Mesendoderm (in vitro differentiated cells): ENCODE measurements around the gene FNBP1.

ENCODE experiments used
- DNase-seq: peaks from one replicate; pipeline ENCODE4 v3.0.0; 2013
- H2AK5ac ChIP-seq: 2 replicates; pipeline ENCODE4 v1.6.1; 2013; ENCODE audit warnings: low read length, inconsistent platforms
- H2BK120ac ChIP-seq: 2 replicates; pipeline ENCODE4 v1.6.1; 2013; ENCODE audit warnings: low read depth, mild to moderate bottlenecking, low read length, moderate library complexity, mixed read lengths
- H2BK15ac ChIP-seq: replicated peaks from 2 replicates; pipeline ENCODE4 v1.6.1; 2013; ENCODE audit warnings: low read depth, mild to moderate bottlenecking, moderate library complexity
- H2BK5ac ChIP-seq: 2 replicates; pipeline ENCODE4 v1.6.1; 2013; ENCODE audit warnings: low read length, inconsistent platforms
- H3K18ac ChIP-seq: 2 replicates; pipeline ENCODE4 v1.6.1; 2013; ENCODE audit warnings: mild to moderate bottlenecking, low read length, mixed read lengths
- H3K23ac ChIP-seq: one replicate; pipeline ENCODE4 v1.6.1; 2013; ENCODE audit warnings: low read length
- H3K27ac ChIP-seq: 2 replicates; pipeline ENCODE4 v1.5.1; 2013; ENCODE audit warnings: low read depth, mild to moderate bottlenecking, inconsistent platforms, low read length, moderate library complexity
- H3K27me3 ChIP-seq: 2 replicates; pipeline ENCODE4 v1.6.1; 2013; ENCODE audit warnings: low read length, control low read depth, mild to moderate bottlenecking, inconsistent platforms; ENCODE audit not compliant: insufficient read depth, poor library complexity
- H3K36me3 ChIP-seq: 2 replicates; pipeline ENCODE4 v1.6.1; 2013; ENCODE audit warnings: low read length, inconsistent platforms; ENCODE audit not compliant: control insufficient read depth, insufficient read depth
- H3K4ac ChIP-seq: one replicate; pipeline ENCODE4 v1.6.1; 2013; ENCODE audit warnings: low read depth, mild to moderate bottlenecking, low read length, moderate library complexity
- H3K4me1 ChIP-seq: 2 replicates; pipeline ENCODE4 v1.6.1; 2013; ENCODE audit warnings: low read depth, low read length, inconsistent platforms; ENCODE audit not compliant: control insufficient read depth
- H3K4me2 ChIP-seq: 2 replicates; pipeline ENCODE4 v1.6.1; 2013; ENCODE audit warnings: low read length
- H3K4me3 ChIP-seq: 2 replicates; pipeline ENCODE4 v1.5.1; 2013; ENCODE audit warnings: mild to moderate bottlenecking, low read length
- H3K56ac ChIP-seq: one replicate; pipeline ENCODE4 v1.6.1; 2013; ENCODE audit warnings: low read length
- H3K79me1 ChIP-seq: 2 replicates; pipeline ENCODE4 v1.6.1; 2013; ENCODE audit warnings: low read length, inconsistent platforms
- H3K79me2 ChIP-seq: 2 replicates; pipeline ENCODE4 v1.6.1; 2013; ENCODE audit warnings: mild to moderate bottlenecking, low read length; ENCODE audit not compliant: control insufficient read depth, insufficient read depth
- H3K9ac ChIP-seq: 2 replicates; pipeline ENCODE4 v1.6.1; 2013; ENCODE audit warnings: low read length, inconsistent platforms
- H4K5ac ChIP-seq: one replicate; pipeline ENCODE4 v1.6.1; 2013; ENCODE audit warnings: low read length
- H4K8ac ChIP-seq: one replicate; pipeline ENCODE4 v1.6.1; 2013; ENCODE audit warnings: low read depth, mild to moderate bottlenecking, control low read depth, low read length, moderate library complexity
- WGBS: extraction: QIAGEN DNeasy Blood & Tissue Kit; methylation state at CpG from one replicate; pipeline ENCODE4 v1.1.7; 2013; ENCODE audit warnings: low lambda C conversion rate, missing lambda C conversion rate; ENCODE audit not compliant: insufficient coverage; ENCODE audit errors: extremely low coverage; 5-methylcytosine and 5-hydroxymethylcytosine counted together

Gene FNBP1

GRCh38 chr9:130073373-130073772 is 30.4 kb upstream of the FNBP1 start:
- no peak overlapping the region for H4K5ac ChIP-seq
- peaks cover 4% of the 10 kb centered on the region for H3K79me2 ChIP-seq
- no peak overlapping the region for H3K4ac ChIP-seq
- H2BK15ac ChIP-seq: no peak overlapping the region
- no peak overlapping the region for H3K23ac ChIP-seq
- no peak overlapping the region for H4K8ac ChIP-seq
- H3K4me3 ChIP-seq: no peak overlapping the region
- H3K36me3 ChIP-seq: peaks cover 1% of the 10 kb centered on the region
- peak overlapping the region; percentile 2 for H3K27ac ChIP-seq
- no peak overlapping the region for H2BK120ac ChIP-seq
- H2AK5ac ChIP-seq: no peak overlapping the region
- H3K18ac ChIP-seq: no peak overlapping the region
- no peaks in the 10 kb centered on the region for H3K27me3 ChIP-seq
- DNase-seq: peak; percentile 89
- no peak overlapping the region for H3K56ac ChIP-seq
- peak overlapping the region; percentile 51 for H3K9ac ChIP-seq
- H2BK5ac ChIP-seq: no peak overlapping the region
- no peak overlapping the region for H3K4me2 ChIP-seq
- WGBS: no CpG with 5 or more reads among the region's 2 CpGs
- peaks cover 17% of the 10 kb centered on the region for H3K79me1 ChIP-seq
- peaks cover 6% of the 10 kb centered on the region for H3K4me1 ChIP-seq

- Histone ChIP-seq H3K79me1 (peaks cover 17% of the 10 kb centered on the region), H4K8ac (no peak overlapping the region), H3K9ac (peak overlapping the region; percentile 51), H3K4me3 (no peak overlapping the region), H3K27me3 (no peaks in the 10 kb centered on the region), H2BK120ac (no peak overlapping the region), H2AK5ac (peak overlapping the region; percentile 98), H3K18ac (no peak overlapping the region), H3K4me2 (peak overlapping the region; percentile 48), H4K5ac (no peak overlapping the region), H3K79me2 (peaks cover 4% of the 10 kb centered on the region), H2BK5ac (peak overlapping the region; percentile 29), H3K4me1 (peaks cover 6% of the 10 kb centered on the region), H2BK15ac (no peak overlapping the region), H3K36me3 (peaks cover 1% of the 10 kb centered on the region), H3K27ac (peak overlapping the region; percentile 2), H3K4ac (no peak overlapping the region), H3K56ac (peak overlapping the region; percentile 82), H3K23ac (no peak overlapping the region)
- no CpG with 5 or more reads among the region's 9 CpGs for WGBS
- no peak for DNase-seq
These were observed 29.7 kb upstream of the FNBP1 start for GRCh38 chr9:130072515-130073235.

DNA sequence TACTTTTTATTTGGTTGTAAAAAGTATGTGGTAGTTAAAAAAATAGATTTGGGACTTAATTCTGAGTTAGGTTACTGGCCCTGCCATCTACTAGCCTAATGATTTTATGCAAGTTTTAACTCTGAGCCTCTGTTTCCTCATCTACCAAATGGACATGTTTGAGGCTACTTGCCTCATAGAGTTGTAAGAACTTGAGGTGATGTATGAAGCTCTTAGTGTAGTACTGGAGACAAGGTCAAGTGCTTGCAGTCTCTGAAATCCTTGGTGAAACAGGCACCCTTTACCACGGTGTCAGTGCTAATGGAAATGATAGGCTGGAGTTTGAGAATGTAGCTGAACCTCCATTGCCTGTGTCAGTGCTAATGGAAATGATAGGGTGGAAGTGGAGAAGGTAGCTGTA is 26.1 kb upstream of the FNBP1 start:
- DNase-seq: no peak
- Histone ChIP-seq H3K79me1 (peaks cover 17% of the 10 kb centered on the region), H3K27me3 (no peaks in the 10 kb centered on the region), H3K56ac (no peak overlapping the region), H3K18ac (no peak overlapping the region), H3K4me3 (no peak overlapping the region), H3K9ac (no peak overlapping the region), H3K4me1 (peaks cover 6% of the 10 kb centered on the region), H2BK120ac (no peak overlapping the region), H3K79me2 (peaks cover 6% of the 10 kb centered on the region), H3K23ac (no peak overlapping the region), H3K4me2 (no peak overlapping the region), H3K4ac (no peak overlapping the region), H4K8ac (no peak overlapping the region), H4K5ac (no peak overlapping the region), H2BK5ac (no peak overlapping the region), H3K36me3 (no peaks in the 10 kb centered on the region), H2BK15ac (no peak overlapping the region), H3K27ac (no peak overlapping the region), H2AK5ac (no peak overlapping the region)
- WGBS: no CpG with 5 or more reads among the region's 1 CpG

DNA sequence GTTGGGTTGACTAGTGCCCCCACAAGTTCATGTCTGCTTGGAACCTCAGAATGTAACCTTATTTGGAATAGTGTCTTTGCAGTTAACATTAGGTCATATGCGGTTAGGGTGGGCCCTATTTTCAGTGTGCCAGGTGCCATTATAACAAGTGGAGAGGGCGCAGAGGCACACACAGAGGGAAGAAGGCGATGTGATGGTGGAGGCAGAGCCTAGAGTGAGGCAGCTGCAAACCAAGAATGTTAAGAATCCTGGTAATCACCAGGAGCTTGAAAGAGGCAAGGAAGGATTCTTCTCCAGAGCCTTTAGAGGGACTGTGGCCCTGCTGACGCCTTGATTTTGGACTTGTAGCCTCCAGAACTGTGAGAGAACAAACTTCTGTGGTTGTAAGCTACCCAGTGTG is 21.6 kb upstream of the FNBP1 start:
- Histone ChIP-seq H2AK5ac (no peak overlapping the region), H3K23ac (no peak overlapping the region), H3K9ac (no peak overlapping the region), H3K4me1 (no peaks in the 10 kb centered on the region), H3K18ac (no peak overlapping the region), H3K27me3 (no peaks in the 10 kb centered on the region), H2BK15ac (no peak overlapping the region), H3K4me3 (no peak overlapping the region), H2BK120ac (no peak overlapping the region), H3K79me1 (peaks cover 14% of the 10 kb centered on the region), H3K79me2 (peaks cover 9% of the 10 kb centered on the region), H3K27ac (no peak overlapping the region), H4K5ac (no peak overlapping the region), H3K56ac (no peak overlapping the region), H3K4ac (no peak overlapping the region), H2BK5ac (no peak overlapping the region), H3K36me3 (no peaks in the 10 kb centered on the region), H3K4me2 (no peak overlapping the region), H4K8ac (no peak overlapping the region)
- DNase-seq: peak; percentile 62
- WGBS: no CpG with 5 or more reads among the region's 4 CpGs

GRCh38 chr9:130062750-130063149 is 19.8 kb upstream of the FNBP1 start:
- no peaks in the 10 kb centered on the region for H3K27me3 ChIP-seq
- no peak overlapping the region for H3K27ac ChIP-seq
- H3K4me3 ChIP-seq: no peak overlapping the region
- no peaks in the 10 kb centered on the region for H3K36me3 ChIP-seq
- peaks cover 8% of the 10 kb centered on the region for H3K79me2 ChIP-seq
- H2AK5ac ChIP-seq: no peak overlapping the region
- no peak overlapping the region for H4K8ac ChIP-seq
- H3K4me2 ChIP-seq: no peak overlapping the region
- no peak overlapping the region for H3K18ac ChIP-seq
- no peak overlapping the region for H3K23ac ChIP-seq
- DNase-seq: no peak
- no peak overlapping the region for H4K5ac ChIP-seq
- no CpG with 5 or more reads among the region's 2 CpGs for WGBS
- no peak overlapping the region for H3K4ac ChIP-seq
- H3K4me1 ChIP-seq: no peaks in the 10 kb centered on the region
- no peak overlapping the region for H3K9ac ChIP-seq
- H2BK15ac ChIP-seq: no peak overlapping the region
- no peak overlapping the region for H2BK5ac ChIP-seq
- H3K79me1 ChIP-seq: peaks cover 13% of the 10 kb centered on the region
- H3K56ac ChIP-seq: no peak overlapping the region
- no peak overlapping the region for H2BK120ac ChIP-seq

DNA sequence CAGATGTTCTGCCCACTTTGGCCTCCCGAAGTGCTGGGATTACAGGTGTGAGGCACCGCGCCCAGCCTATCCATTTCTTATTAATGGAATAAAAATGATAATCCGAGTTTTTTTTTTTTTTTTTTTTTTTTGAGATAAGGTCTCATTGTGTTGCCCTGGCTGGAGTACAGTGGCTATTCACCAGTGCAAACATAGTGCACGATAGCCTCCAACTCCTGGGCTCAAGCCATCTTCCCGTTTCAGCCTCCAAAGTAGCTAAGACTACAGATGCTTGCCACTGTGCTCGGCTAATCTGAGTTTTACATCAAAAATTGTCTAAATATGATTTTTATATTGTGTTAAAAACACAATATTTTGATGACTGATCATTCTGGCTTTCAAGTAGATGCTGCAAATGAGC is 17.3 kb upstream of the FNBP1 start:
- no peak overlapping the region for H2BK120ac ChIP-seq
- H3K4me2 ChIP-seq: no peak overlapping the region
- H3K9ac ChIP-seq: no peak overlapping the region
- no peak overlapping the region for H4K5ac ChIP-seq
- no peaks in the 10 kb centered on the region for H3K36me3 ChIP-seq
- no peak overlapping the region for H3K23ac ChIP-seq
- H3K4me1 ChIP-seq: no peaks in the 10 kb centered on the region
- DNase-seq: no peak
- H3K18ac ChIP-seq: no peak overlapping the region
- H4K8ac ChIP-seq: peak overlapping the region; percentile 28
- H3K27me3 ChIP-seq: no peaks in the 10 kb centered on the region
- no peak overlapping the region for H3K56ac ChIP-seq
- peaks cover 10% of the 10 kb centered on the region for H3K79me2 ChIP-seq
- no peak overlapping the region for H2BK5ac ChIP-seq
- H3K79me1 ChIP-seq: peaks cover 11% of the 10 kb centered on the region
- no peak overlapping the region for H3K27ac ChIP-seq
- H3K4me3 ChIP-seq: no peak overlapping the region
- H3K4ac ChIP-seq: no peak overlapping the region
- H2BK15ac ChIP-seq: no peak overlapping the region
- H2AK5ac ChIP-seq: no peak overlapping the region
- WGBS: no CpG with 5 or more reads among the region's 7 CpGs
